Measurements from ENCODE around the gene RAMP1.
A peak's percentile ranks its signal among the peaks of the same experiment; 100 is the strongest.
"Not testable (repeated sequence)": the region's sequence is repeated elsewhere in the genome, so short reads cannot be mapped to it uniquely, and the experiment has no call there.

The RAMP1 gene

GRCh38 chr2:237859533-237860272 is at the start of gene RAMP1:
TSS of gene RAMP1 (plus strand) at chr2:237859623. CDS start at chr2:237859676, 53 bp downstream.
- FAIRE-seq: no peak

- FAIRE-seq: no peak
Measured at GRCh38 chr2:237815637-237816036, 43.8 kb upstream of the RAMP1 start.

- FAIRE-seq: no peak
Measured at GRCh38 chr2:237816531-237816930, 42.9 kb upstream of the RAMP1 start.

- FAIRE-seq: no peak
Measured at GRCh38 chr2:237818066-237818473, 41.4 kb upstream of the RAMP1 start.

- FAIRE-seq: no peak
Measured at GRCh38 chr2:237819231-237819630, 40.2 kb upstream of the RAMP1 start.

GRCh38 chr2:237820421-237820820 is 39.0 kb upstream of the RAMP1 start:
- no peak for FAIRE-seq

GRCh38 chr2:237823544-237823943 is 35.9 kb upstream of the RAMP1 start:
- peak; percentile 21 for FAIRE-seq

GRCh38 chr2:237824085-237824484 is 35.3 kb upstream of the RAMP1 start:
- no peak for FAIRE-seq

- no peak for FAIRE-seq
Measured at GRCh38 chr2:237827421-237827987, 31.9 kb upstream of the RAMP1 start.

- FAIRE-seq: no peak
Measured at GRCh38 chr2:237830522-237830921, 28.9 kb upstream of the RAMP1 start.

GRCh38 chr2:237833546-237833945 is 25.9 kb upstream of the RAMP1 start:
- FAIRE-seq: no peak

- FAIRE-seq: no peak
Measured at GRCh38 chr2:237835372-237835771, 24.1 kb upstream of the RAMP1 start.

- FAIRE-seq: no peak
Measured at GRCh38 chr2:237841051-237841450, 18.4 kb upstream of the RAMP1 start.

- not testable (repeated sequence) for FAIRE-seq
Measured at GRCh38 chr2:237848940-237849339, 10.5 kb upstream of the RAMP1 start.

- no peak for FAIRE-seq
Measured at GRCh38 chr2:237854295-237854694, 5.1 kb upstream of the RAMP1 start.

GRCh38 chr2:237857791-237858190 is 1.6 kb upstream of the RAMP1 start:
- FAIRE-seq: no peak

- no peak for FAIRE-seq
Measured at GRCh38 chr2:237858294-237859081, 935 bp upstream of the RAMP1 start.

GRCh38 chr2:237859082-237859433 is 365 bp upstream of the RAMP1 start:
- FAIRE-seq: no peak

GRCh38 chr2:237860273-237860935 is 981 bp downstream of the RAMP1 start:
- FAIRE-seq: no peak

GRCh38 chr2:237861875-237862527 is 2.6 kb downstream of the RAMP1 start:
- no peak for FAIRE-seq

GRCh38 chr2:237862528-237862895 is 3.1 kb downstream of the RAMP1 start:
- no peak for FAIRE-seq

- no peak for FAIRE-seq
Measured at GRCh38 chr2:237863102-237863511, 3.7 kb downstream of the RAMP1 start.
